Measurements from ENCODE around the gene ELOVL1.
A peak's percentile ranks its signal among the peaks of the same experiment; 100 is the strongest.
"Not testable (repeated sequence)": the region's sequence is repeated elsewhere in the genome, so short reads cannot be mapped to it uniquely, and the experiment has no call there.

The ELOVL1 gene

GRCh38 chr1:43367904-43368645 lies at the start of gene ELOVL1:
Gene ELOVL1, minus strand, starts transcription at chr1:43368011. Its CDS starts 2,402 bp downstream, at chr1:43365609.
- peak; percentile 91 for DNase-seq (ENCODE audit: low read depth)

DNA sequence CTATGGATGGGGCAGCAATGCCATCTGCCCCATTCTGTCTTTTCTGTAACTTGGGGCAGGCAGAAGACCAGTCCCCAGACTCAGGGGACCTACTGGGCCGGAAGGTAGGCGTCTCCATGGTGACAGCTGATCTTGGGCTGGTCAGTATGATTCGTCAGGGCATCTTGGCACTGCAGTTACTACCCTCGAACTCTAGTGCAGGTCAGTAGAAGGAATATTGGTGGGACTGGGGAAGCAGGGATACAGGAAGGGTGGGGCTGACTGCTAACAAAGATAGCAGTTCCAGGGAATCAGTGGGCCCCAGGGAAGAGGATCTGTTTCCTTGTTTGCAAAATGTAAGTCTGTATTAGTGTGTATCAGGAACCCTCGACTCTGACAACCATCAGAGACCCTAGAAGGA lies 48.1 kb upstream of the ELOVL1 start:
- DNase-seq (ENCODE audit: low read depth), result no peak

GRCh38 chr1:43414634-43415223 lies 46.9 kb upstream of the ELOVL1 start:
- DNase-seq (ENCODE audit: low read depth), result peak; percentile 52

DNA sequence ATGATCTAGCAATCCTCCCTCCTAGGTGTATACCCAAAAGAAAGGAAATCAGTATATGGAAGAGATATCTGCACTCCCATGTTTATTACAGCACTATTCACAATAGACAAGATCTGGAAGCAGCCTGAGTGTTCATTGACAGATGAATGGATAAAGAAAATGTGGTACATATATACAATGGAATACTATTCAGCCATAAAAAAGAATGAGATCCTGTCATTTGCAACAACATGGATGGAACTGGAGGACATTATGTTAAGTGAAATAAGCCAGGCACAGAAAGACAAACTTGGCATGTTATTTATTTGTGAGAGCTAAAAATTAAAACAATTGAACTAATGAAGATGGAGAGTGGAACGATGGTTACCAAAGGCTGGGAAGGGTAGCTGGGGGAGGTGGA lies 45.6 kb upstream of the ELOVL1 start:
- DNase-seq (ENCODE audit: low read depth), result not testable (repeated sequence)

- no peak for DNase-seq (ENCODE audit: low read depth)
Measured at GRCh38 chr1:43410571-43410970, 42.8 kb upstream of the ELOVL1 start.

GRCh38 chr1:43405876-43406234 lies 38.0 kb upstream of the ELOVL1 start:
- DNase-seq (ENCODE audit: low read depth), result no peak

- DNase-seq (ENCODE audit: low read depth), result peak; percentile 66
Measured at GRCh38 chr1:43405219-43405875, 37.5 kb upstream of the ELOVL1 start.

DNA sequence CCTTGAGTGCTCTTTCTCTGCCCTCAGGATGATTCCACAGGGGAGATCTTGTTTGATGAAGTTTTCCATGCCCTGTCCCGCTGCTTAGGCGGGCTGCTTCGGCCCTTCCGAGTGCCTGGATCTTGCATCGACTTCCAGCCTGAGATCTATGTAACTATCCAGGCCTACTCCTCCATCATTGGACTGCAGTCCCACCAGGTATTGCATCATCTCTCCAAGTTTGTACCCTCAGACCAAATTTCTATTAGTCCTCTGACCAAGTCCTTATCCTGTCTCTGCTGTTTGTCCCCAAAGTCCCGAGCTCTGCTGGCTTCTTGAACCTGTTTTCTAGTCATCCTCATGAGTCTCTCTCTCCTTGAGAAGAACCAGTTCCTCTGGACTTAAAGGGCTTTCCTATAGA lies 36.5 kb upstream of the ELOVL1 start:
- DNase-seq (ENCODE audit: low read depth), result no peak

DNA sequence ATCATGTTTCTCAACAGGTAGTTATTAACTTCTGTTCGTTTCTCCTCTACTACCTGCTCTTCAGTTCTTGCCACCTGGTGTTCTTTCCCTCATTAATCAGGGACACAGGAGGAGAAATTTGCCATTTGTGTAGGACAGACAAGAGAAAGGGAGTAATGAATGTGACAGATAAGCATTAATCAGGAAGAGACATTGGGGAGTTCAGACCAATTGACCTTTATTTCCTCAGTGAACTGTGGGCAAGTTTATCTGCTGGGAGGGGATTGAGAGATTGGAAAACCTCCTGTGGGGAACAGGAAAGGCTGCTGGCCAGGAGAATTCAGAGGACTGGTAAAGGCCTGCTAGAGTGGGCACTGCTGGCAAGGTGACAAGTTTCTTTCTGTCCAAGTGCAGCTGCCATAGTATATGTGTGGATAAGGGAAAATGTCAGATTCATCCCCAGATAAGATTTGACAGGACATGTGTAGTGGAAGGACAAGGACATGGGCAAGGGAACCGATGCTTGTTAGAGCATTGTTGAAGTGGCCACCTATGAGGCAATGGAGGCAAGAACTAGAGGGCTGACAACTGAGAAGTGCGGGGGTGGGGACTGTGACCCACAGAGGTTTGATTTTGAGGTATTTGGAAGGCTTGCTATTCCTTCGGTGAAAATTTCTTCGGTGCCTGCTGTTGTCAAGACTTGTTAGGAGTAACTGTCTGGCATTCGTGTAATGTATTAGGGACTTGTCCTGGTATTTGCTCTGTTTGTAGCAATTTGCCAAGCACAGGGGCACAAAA lies 34.5 kb upstream of the ELOVL1 start:
- no peak for DNase-seq (ENCODE audit: low read depth)

GRCh38 chr1:43400441-43400840 lies 32.6 kb upstream of the ELOVL1 start:
- DNase-seq (ENCODE audit: low read depth), result not testable (repeated sequence)

GRCh38 chr1:43398227-43398626 lies 30.4 kb upstream of the ELOVL1 start:
- DNase-seq (ENCODE audit: low read depth), result no peak

DNA sequence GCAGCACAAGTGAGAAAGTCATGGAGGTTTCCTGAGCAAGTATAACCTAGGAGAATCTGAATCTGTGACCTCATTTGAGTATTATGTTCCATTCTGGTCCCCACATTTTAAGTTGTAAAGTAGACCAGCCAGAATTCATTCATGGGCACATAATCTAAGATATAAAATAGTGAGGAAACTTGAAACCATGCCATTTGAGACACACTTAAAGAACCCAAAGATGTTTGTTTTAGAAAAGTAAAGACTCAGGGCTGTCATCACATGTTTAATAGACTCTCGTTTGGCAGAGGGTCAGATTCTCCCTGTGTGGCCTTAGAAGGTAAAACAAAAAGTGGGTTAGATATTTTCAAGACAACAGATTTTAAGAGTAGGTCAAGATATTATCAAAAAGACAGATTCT lies 28.2 kb upstream of the ELOVL1 start:
- DNase-seq (ENCODE audit: low read depth), result no peak

DNA sequence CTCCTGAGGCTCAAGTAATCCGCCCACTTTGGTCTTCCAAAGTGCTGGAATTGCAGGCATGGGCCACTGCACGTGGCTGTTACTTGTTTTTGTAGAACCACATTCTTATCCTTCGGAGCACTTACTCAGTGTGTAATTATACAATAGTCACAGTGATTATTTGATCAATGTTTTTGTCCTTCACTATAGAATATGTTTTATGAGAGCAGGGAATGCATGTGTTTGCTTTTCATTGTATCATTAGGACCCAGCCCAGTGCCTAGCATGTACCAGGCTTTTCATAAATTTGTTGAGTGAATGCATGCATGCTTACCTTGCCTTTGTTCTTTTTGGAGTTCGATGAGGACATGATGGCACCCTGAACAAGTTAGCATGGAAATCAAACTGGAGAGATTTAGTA lies 27.7 kb upstream of the ELOVL1 start:
- no peak for DNase-seq (ENCODE audit: low read depth)

DNA sequence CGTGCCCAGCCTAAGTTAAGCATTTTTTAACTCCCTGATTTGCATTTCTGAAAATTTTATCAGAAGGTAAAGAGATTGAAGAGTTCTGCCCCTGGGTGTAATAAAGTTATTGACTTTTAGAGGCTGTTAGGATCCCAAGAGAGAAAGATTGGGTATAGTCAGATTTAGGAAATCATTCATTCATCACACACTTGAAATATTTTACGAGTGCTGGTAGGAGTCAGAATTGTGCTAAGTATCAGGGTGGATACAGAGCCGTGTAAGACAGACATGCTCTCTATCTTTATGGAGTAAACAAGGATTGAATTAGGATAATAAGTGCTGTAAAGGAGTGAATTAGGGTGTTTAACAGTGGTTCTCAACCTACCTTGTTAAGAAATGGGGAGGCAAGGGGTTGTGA lies 24.9 kb upstream of the ELOVL1 start:
- no peak for DNase-seq (ENCODE audit: low read depth)

GRCh38 chr1:43389326-43390313 lies 21.8 kb upstream of the ELOVL1 start, which contains the start of the genes MED8 and SZT2:
Gene MED8, minus strand, starts transcription at chr1:43389800. Its CDS starts 36 bp downstream, at chr1:43389764.
Gene SZT2, plus strand, starts transcription at chr1:43389899. Its CDS starts 70 bp downstream, at chr1:43389969.
- peak; percentile 90 for DNase-seq (ENCODE audit: low read depth)

- no peak for DNase-seq (ENCODE audit: low read depth)
Measured at GRCh38 chr1:43388613-43389012, 20.8 kb upstream of the ELOVL1 start.

GRCh38 chr1:43387976-43388599 lies 20.3 kb upstream of the ELOVL1 start:
- no peak for DNase-seq (ENCODE audit: low read depth)

DNA sequence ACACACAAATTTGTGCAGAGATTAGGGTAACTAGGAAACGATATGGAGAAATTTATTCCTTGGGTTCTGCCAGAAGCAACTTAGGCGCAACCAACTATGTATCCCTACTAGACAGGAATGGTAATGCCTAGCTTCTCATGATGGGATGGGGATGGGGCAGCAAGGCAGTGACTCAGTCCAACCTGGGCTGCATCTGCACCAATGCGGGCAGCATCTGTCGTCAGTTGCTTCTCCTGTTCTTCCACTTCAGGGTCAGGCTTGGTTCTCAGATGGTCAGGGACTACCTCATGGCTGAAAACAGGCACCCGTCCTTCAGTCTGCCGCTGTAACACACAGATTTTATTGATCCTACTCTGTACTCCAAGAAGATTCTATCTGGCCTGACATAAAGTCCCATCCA lies 18.9 kb upstream of the ELOVL1 start:
- no peak for DNase-seq (ENCODE audit: low read depth)

DNA sequence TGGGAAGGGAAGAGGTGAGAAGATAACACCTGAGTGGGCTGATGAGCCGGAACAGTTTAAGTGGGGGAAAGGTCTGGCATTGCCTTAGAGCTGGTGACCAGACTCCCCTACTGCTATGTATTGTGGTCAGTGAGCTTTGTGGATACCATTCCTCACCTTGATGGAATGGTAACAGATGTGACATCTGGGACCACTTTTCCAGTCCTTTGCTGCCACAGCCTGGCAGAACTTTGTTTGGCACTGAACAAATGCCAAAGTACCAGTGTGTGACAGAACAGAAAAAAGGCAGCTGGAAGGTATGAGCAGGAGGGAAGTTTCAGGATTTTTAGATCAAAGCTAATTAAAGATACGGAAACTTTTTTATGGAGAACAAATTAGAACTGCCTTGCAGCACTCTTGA lies 15.6 kb upstream of the ELOVL1 start:
- no peak for DNase-seq (ENCODE audit: low read depth)

DNA sequence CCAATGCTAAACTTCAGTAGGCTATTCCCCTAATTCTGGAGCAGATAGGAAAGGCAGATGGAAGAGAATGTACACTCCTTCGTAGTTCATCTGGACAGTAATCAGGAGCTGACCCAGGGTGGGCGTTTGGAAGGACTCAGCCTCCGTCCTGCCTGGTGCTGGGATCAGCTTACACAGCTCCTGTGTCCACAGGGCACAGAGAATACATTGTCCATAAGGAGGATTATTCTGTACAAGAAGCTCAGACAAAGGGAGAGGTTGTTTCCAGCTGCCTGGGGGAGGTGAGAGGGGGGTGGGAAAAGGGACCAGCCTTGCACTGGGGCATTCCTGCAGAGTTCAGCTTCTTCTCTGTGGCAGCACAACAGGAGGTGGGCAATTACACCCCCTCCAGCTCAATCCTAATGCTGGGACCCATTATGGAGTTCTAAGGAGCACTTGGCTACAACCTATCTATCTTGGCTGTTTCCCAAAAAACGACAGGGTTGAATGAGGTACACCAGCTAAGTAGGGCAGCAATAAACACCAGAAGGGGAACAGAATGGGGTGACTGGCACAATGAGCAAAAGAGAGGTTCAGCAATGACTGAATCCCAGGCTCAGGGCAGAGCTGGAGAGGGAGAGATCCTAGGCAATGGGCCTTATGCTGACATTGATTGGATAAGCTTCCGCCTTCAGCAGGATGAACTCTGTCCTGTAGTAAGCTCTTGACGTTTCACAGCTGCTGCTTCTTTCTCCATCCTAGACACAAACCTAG lies 14.4 kb upstream of the ELOVL1 start:
- no peak for DNase-seq (ENCODE audit: low read depth)
